Right lung (tissue), 5 donors: ENCODE measurements around the gene CNGA3. TPM values are rescaled to one million over a fixed set of nuclear protein-coding genes. Genes with fewer than 3 reads are reported as not detected.
A peak's percentile ranks its signal among the peaks of the same experiment; 100 is the strongest.
"Not testable (repeated sequence)": the region's sequence is repeated elsewhere in the genome, so short reads cannot be mapped to it uniquely, and the experiment has no call there.

Source experiments
- DNase-seq, 2 donors: peaks; one replicate each; pipeline ENCODE4 v3.0.0-alpha.2; 2013
- polyA plus RNA-seq, 5 donors: library from polyadenylated mRNA; unstranded; fragments of 120-200 nt; gene quantifications; one replicate each; pipeline versions ENCODE4 v1.2.1 to v1.2.3, GENCODE V29; 2013; ENCODE audit warnings: inconsistent platforms in 1 of 5, low replicate concordance in 1 of 5; ENCODE audit not compliant: insufficient read length in 5 of 5, insufficient read depth in 1 of 5

CNGA3 gene
- polyA plus RNA-seq, 5 donors, result 0.04 to 0.15 (median 0.07) TPM; not detected in 1

- DNase-seq, result no peak
These were observed 52.9 kb downstream of the CNGA3 start for GRCh38 chr2:98399140-98399539.

GRCh38 chr2:98403878-98404277 is 57.6 kb downstream of the CNGA3 start:
- no peak for DNase-seq

DNA sequence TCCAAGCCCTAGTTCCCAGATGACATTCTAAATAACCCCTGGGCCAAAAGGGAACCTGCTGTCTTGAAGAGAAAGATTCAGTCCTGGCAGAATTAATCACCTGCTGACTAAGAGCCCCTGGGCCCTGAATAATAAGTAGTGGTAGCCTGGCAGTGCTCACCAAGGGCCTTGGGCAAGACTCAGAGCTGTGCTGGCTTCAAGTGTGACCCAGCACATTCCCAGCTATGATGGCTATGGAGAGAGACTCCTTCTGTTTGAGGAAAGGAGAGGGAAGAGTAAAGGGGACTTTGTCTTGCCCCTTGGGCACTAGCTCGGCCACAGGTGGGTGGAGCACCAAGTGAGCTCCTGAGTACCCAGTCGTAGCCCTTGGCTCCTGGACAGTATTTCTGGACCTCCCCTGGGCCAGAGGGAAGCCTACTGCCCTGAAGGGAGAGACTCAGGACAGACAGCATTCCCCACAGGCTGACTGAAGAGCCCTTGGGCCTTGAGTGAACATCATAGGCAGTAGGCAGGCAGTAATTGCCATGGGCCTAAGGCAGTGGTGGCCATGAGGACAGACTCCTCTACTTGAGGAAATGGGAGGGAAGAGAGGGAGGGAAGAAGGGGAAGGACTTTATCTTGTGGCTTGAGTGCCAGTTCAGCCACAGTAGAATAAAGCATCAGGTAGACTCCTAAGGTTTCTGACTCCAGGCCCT is 58.4 kb downstream of the CNGA3 start:
- DNase-seq, result no peak

DNA sequence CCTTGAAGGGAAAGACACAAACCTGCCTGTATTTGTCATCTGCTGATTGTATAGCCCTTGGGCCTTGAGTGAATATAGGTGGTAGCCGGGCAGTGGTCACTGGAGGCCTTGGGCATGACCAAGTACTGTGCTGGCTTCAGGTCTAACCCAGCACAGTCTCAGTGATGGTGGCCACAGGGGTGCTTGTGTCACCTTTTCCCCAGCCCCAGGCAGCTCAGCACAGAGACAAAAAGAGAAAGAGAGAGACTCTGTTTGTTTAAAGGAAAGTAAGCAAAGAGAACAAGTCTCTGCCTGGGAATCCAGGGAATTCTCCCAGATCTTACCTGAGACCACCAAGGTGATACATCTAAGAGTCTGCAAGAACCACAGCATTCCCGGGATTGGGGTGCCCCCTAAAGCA is 59.0 kb downstream of the CNGA3 start:
- DNase-seq, result no peak

DNA sequence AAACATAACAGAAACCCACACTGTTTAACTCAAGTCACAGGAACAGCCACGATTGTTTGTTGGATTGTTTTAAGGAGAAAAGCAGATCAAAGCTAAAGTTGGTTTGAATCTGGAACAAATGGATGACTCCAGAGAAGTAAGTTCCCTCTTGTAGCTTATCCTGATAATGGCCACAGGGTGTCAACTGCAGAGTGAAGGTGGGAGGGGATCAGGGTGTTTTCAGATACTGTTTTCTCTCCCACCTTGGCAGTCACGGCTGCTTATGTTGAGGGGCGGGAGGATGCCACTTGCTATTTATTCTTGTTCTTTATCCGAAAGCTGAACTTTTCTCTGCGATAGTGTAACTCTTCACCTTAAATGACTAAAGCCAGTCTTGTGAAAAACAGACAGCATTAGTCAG is 61.9 kb downstream of the CNGA3 start:
- DNase-seq, result no peak

DNA sequence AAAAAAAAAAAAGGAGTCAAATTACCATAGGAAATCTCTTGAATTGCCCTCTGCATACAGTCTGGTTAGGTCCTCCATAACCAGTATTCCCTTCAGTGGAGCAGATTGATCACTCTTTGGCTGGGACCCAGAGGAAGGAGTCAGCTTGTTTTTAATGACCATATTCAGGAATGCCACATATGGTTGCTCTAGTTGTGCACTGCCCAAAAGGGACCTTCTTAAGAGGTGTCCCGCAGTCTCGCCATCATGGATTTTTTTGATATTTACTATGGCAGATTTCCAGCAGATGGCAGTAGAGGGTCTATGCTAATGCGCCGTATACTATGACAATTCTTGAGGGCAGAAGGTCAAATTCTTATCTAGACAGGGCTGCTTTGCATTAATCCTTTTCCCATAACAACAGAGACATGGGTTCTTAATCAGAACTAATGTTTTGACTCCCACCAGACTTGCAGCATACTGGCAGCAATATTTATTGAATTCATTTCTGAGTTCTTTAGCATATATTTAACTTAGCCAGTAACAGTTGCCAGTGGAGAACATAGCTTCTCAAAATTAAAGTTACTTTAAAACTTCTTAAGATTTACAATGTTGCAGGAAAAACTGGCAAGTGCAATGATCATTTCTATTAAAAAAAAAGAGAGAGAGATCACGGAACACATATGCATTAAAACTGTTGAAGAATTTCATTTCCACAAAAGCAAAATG is 66.6 kb downstream of the CNGA3 start:
- DNase-seq, result peak; percentile 26 to 43

DNA sequence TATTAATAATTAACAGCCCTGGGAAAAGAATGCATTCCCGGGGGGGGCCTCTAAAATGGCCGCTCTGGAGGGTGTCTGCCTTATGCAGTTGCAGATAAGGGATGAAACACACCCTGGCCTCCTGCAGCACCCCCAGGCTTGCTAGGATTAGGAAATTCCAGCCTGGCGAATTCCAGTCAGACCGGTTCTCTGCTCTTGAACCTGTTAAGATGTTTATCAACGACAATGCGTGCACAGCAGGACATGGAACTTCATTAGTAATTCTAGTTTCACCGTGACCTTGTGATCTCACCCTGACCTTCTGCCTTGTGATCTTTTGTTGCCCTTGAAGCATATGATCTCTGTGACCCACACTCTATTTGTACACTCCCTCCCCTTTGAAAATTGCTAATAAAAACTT is 68.0 kb downstream of the CNGA3 start:
- not testable (repeated sequence) for DNase-seq

- not testable (repeated sequence) for DNase-seq
These were observed 69.5 kb downstream of the CNGA3 start for GRCh38 chr2:98415719-98416248.

GRCh38 chr2:98416383-98417159 is 70.3 kb downstream of the CNGA3 start:
- DNase-seq, result no peak

GRCh38 chr2:98419544-98419943 is 73.3 kb downstream of the CNGA3 start:
- no peak for DNase-seq

DNA sequence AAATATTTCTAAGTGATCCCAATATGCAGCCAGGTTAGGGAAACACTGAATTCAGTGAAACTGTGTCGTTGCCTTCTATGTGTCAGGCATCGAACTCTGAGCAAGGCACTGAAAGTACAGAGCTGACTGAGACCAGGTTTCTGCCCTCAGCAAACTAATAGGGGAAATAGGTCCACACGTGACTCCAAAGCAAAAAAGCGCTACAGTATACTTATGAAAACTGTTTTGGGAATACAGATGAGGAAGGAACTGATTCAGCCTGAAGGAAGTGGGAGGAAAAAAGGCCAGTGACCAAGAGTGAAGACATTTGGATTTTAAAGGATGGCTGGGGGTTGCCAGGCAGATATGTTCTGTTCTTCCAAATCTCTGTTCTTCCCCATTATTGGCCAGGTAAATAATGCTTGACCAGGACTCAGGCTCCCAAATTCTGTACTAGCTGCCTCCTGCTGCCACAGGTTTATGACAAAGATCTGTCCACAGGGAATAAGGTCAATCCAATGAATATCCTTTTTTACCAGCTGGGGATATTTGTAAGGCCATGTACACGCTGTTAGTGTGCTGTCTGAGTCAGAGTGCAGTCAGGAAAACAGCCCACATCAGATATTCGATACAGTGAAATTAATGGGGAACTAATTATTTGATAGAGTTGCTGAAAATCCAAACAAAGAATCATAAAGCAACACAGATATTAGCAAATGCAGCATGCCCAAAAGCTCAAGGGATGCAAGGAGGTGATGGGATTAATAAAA is 73.9 kb downstream of the CNGA3 start:
- DNase-seq, result no peak

DNA sequence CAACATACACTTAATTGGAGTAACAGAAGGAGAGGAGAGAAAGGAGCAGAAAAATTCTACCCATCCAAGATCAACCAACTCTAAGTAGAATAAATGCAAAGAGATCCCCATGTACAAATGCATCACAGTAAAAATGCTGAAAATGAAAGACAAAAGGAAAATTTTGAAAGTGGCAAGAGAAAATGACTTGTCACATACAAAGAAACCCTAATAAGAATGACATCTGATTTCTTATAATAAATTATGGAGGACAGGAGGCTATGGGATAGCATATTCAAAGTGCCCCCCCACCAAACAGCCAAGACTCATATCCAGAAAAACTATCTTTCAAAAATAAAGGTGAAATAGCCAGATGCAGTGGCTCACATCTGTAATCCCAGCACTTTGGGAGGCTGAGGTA is 76.2 kb downstream of the CNGA3 start:
- DNase-seq, result no peak

GRCh38 chr2:98426771-98427170 is 80.5 kb downstream of the CNGA3 start:
- DNase-seq, result no peak

DNA sequence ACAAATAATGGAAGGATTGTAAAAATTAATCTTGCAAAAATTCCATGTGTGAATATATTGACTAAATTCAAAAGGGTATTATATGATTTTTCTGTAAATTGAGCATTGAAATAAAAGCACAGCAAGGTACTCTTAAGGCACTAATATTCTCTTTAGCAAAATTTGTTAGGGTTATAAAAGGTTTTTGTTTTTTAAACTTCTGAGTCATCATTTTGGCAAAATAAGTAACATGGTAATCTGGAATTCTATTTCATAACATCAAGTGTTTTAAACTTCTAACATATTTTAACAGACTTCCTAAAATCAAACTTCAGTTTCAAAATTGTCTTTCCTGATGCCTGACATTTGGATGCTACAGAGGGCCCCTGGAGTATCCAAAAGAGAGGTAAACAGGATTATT is 85.9 kb downstream of the CNGA3 start:
- no peak for DNase-seq

GRCh38 chr2:98433363-98433964 is 87.2 kb downstream of the CNGA3 start:
- no peak for DNase-seq

GRCh38 chr2:98434492-98434891 is 88.2 kb downstream of the CNGA3 start:
- no peak for DNase-seq

GRCh38 chr2:98435670-98436069 is 89.4 kb downstream of the CNGA3 start:
- DNase-seq, result not testable (repeated sequence)

DNA sequence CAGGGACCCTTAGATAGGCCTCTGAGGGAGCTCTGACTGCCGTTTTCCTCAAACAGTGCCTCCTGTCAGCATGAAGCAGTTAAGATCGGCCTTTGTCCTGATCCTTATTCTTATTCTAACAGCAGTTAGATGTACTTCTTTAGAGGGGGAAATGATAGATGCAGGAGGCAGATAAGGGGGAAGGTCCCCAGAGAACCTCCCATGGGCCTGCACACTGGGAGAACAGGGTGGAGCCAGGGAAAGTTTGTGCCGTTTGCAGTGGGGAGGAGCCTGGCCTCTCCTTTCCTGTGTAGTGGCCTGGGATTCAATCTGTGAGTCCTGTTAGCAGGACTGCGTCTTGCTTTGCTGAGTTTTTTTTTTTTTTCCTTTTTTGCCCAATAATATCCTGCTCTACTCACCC is 90.5 kb downstream of the CNGA3 start:
- DNase-seq, result no peak

- no peak for DNase-seq
These were observed 92.2 kb downstream of the CNGA3 start for GRCh38 chr2:98438190-98439133.
